GM12891 (cell line): ENCODE data around the gene FGD5.

Experiments used
- POLR2A ChIP-seq: IDR thresholded peaks from 2 replicates; pipeline ENCODE4 v1.6.1; 2011; ENCODE audit warnings: low read depth, low read length, control low read depth
- POLR2AphosphoS5 ChIP-seq: IDR thresholded peaks from 2 replicates; pipeline ENCODE4 v1.6.1; 2011; ENCODE audit warnings: low read depth, low read length, control low read depth
- TAF1 ChIP-seq: IDR thresholded peaks from 2 replicates; pipeline ENCODE4 v1.6.1; 2011; ENCODE audit warnings: low read depth, low read length, control low read depth

GRCh38 chr3:14796403-14797077 lies 22.2 kb upstream of the FGD5 start:
- TF ChIP-seq POLR2AphosphoS5 (no peak), POLR2A (no peak), TAF1 (no peak)
